SH-SY5Y (cell line): ENCODE measurements around the gene DPH1.

Source experiments
- GATA2 ChIP-seq: IDR thresholded peaks from 2 replicates; pipeline ENCODE4 v1.6.1; 2011; ENCODE audit warnings: mild to moderate bottlenecking, low read depth, low read length
- GATA3 ChIP-seq: IDR thresholded peaks from 2 replicates; pipeline ENCODE4 v1.6.1; 2011; ENCODE audit warnings: low read depth, mild to moderate bottlenecking, low read length, moderate library complexity

DNA sequence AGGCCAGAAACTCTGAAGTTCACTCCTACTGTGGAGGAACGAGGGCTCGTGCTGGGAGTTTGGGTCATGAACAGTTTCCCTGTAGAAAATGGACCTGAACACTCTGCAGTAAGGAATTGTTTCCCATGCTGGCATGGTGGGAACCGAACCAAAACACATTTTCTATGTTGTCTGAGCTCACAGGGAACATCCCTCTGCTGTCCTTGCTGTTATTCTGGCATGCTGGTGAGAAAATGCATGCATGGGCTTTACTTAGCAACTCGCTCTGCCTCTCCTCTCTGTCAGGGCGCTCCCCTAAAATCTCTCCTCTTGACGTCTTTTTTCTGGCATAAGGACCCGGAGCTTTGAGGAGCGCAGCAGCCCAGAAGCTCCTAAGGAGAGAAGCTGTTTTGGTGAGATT lies 10.2 kb upstream of the DPH1 start:
- TF ChIP-seq GATA2 (no peak), GATA3 (no peak)
